ENCODE results near the gene GRIPAP1.

Gene GRIPAP1

GRCh38 chrX:49029876-49030275, 27.8 kb upstream of the GRIPAP1 start:
- Histone ChIP-seq H3K27me3 (ENCODE audit: insufficient read depth, poor library complexity, severe bottlenecking) (no peaks in the 10 kb centered on the region), H3K27ac (replicated peaks) (no peak overlapping the region), H3K4me3 (replicated peaks; ENCODE audit: insufficient read depth, low read length) (no peak overlapping the region)
- no peak for DNase-seq (ENCODE audit: low read depth in 1 of 2, low spot score in 1 of 2)
- TF ChIP-seq, protein P1, sequence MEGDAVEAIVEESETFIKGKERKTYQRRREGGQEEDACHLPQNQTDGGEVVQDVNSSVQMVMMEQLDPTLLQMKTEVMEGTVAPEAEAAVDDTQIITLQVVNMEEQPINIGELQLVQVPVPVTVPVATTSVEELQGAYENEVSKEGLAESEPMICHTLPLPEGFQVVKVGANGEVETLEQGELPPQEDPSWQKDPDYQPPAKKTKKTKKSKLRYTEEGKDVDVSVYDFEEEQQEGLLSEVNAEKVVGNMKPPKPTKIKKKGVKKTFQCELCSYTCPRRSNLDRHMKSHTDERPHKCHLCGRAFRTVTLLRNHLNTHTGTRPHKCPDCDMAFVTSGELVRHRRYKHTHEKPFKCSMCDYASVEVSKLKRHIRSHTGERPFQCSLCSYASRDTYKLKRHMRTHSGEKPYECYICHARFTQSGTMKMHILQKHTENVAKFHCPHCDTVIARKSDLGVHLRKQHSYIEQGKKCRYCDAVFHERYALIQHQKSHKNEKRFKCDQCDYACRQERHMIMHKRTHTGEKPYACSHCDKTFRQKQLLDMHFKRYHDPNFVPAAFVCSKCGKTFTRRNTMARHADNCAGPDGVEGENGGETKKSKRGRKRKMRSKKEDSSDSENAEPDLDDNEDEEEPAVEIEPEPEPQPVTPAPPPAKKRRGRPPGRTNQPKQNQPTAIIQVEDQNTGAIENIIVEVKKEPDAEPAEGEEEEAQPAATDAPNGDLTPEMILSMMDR (IDR thresholded peaks at IDR 0.05; ENCODE audit: insufficient read depth, low read length), result no peak
- TF ChIP-seq GABPA (IDR thresholded peaks at IDR 0.05; ENCODE audit: low read depth), result no peak
- TF ChIP-seq POLR2AphosphoS5 (IDR thresholded peaks at IDR 0.05; ENCODE audit: low read depth), result no peak
- TF ChIP-seq SPI1 (IDR thresholded peaks at IDR 0.05; ENCODE audit: borderline replicate concordance, low read depth), result no peak
- TF ChIP-seq, protein P2, sequence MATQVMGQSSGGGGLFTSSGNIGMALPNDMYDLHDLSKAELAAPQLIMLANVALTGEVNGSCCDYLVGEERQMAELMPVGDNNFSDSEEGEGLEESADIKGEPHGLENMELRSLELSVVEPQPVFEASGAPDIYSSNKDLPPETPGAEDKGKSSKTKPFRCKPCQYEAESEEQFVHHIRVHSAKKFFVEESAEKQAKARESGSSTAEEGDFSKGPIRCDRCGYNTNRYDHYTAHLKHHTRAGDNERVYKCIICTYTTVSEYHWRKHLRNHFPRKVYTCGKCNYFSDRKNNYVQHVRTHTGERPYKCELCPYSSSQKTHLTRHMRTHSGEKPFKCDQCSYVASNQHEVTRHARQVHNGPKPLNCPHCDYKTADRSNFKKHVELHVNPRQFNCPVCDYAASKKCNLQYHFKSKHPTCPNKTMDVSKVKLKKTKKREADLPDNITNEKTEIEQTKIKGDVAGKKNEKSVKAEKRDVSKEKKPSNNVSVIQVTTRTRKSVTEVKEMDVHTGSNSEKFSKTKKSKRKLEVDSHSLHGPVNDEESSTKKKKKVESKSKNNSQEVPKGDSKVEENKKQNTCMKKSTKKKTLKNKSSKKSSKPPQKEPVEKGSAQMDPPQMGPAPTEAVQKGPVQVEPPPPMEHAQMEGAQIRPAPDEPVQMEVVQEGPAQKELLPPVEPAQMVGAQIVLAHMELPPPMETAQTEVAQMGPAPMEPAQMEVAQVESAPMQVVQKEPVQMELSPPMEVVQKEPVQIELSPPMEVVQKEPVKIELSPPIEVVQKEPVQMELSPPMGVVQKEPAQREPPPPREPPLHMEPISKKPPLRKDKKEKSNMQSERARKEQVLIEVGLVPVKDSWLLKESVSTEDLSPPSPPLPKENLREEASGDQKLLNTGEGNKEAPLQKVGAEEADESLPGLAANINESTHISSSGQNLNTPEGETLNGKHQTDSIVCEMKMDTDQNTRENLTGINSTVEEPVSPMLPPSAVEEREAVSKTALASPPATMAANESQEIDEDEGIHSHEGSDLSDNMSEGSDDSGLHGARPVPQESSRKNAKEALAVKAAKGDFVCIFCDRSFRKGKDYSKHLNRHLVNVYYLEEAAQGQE (IDR thresholded peaks at IDR 0.05; ENCODE audit: insufficient replicate concordance, low read depth), result no peak

- Histone ChIP-seq H3K27ac (replicated peaks) (no peak overlapping the region), H3K4me3 (replicated peaks; ENCODE audit: insufficient read depth, low read length) (no peak overlapping the region), H3K27me3 (ENCODE audit: insufficient read depth, poor library complexity, severe bottlenecking) (no peaks in the 10 kb centered on the region)
- DNase-seq (ENCODE audit: low read depth in 1 of 2, low spot score in 1 of 2), result no peak
- TF ChIP-seq, protein P1 (IDR thresholded peaks at IDR 0.05; ENCODE audit: insufficient read depth, low read length), result no peak
- TF ChIP-seq SPI1 (IDR thresholded peaks at IDR 0.05; ENCODE audit: borderline replicate concordance, low read depth) (no peak), POLR2AphosphoS5 (IDR thresholded peaks at IDR 0.05; ENCODE audit: low read depth) (no peak), GABPA (IDR thresholded peaks at IDR 0.05; ENCODE audit: low read depth) (no peak)
- TF ChIP-seq, protein P2 (IDR thresholded peaks at IDR 0.05; ENCODE audit: insufficient replicate concordance, low read depth), result no peak
These were observed 17.7 kb upstream of the GRIPAP1 start for GRCh38 chrX:49019599-49020249.

- no peak overlapping the region for H3K27ac ChIP-seq (replicated peaks)
- H3K4me3 ChIP-seq (replicated peaks; ENCODE audit: insufficient read depth, low read length), result no peak overlapping the region
- DNase-seq (ENCODE audit: low read depth in 1 of 2, low spot score in 1 of 2), result no peak
- no peaks in the 10 kb centered on the region for H3K27me3 ChIP-seq (ENCODE audit: insufficient read depth, poor library complexity, severe bottlenecking)
- no peak for TF ChIP-seq SPI1 (IDR thresholded peaks at IDR 0.05; ENCODE audit: borderline replicate concordance, low read depth)
- no peak for TF ChIP-seq POLR2AphosphoS5 (IDR thresholded peaks at IDR 0.05; ENCODE audit: low read depth)
- TF ChIP-seq, protein P2 (IDR thresholded peaks at IDR 0.05; ENCODE audit: insufficient replicate concordance, low read depth), result no peak
These were observed 17.0 kb upstream of the GRIPAP1 start for GRCh38 chrX:49019050-49019449.
